ENCODE measurements around the gene SRRM2. TPM values are rescaled to one million over a fixed set of nuclear protein-coding genes. Genes with fewer than 3 reads are reported as not detected.

The SRRM2 gene
- total RNA-seq, 1 donor from 2014 or later: 680 TPM

DNA sequence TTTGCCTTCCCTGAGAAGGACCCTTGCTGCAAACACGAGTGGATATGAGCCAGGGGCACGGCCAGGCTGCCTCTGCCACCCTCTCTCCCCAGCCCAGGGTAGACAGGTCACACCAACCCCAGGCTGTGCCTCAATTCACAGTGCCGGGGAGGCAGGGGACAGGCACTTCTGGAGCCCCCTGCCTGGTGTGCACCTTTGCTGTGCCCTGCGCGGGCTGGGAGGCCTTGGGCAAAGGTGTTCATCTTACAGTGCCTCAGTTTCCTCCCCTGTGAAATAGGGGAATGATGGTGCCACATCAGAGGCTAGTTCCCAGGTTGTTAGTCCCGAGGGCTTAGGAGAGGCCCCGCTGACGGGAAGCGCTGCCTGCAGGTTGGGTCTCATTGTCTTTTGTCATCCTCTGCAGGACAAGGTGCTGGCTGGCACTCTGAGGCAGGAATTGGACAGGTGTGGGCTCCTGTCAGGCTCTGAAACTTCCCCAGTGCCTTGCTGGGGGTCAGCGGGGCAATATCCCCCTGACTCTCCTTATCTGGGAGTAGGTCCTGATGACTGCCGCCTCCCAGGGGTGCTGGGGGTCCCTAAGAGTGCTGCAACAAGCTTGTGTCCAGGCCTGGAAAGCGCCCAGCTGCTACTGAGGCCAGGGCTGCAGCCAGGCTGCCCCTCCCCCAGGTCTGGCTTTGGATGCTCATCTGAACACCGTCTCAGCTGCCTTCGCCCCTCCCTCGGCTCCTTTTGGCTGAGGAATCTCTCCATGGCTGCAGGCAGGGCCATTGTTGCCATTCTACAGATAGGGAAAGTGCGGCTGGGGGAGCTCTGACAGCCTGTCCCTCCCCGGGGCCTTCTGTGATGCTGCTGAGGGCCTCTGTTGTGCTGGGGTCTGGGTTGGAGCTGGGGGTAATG, 67.7 kb downstream of the SRRM2 start:
- H3K4me1 Mint-ChIP-seq: no peaks in the 10 kb centered on the region
- H3K27ac Mint-ChIP-seq: no peak overlapping the region
- H3K9me3 Mint-ChIP-seq: no peaks in the 10 kb centered on the region
- peaks cover 1% of the 10 kb centered on the region for H3K27me3 Mint-ChIP-seq
- intact Hi-C loops (cut with micrococcal nuclease): no loop called here
- no peak for DNase-seq
- no peak overlapping the region for H3K4me3 Mint-ChIP-seq
- H3K36me3 Mint-ChIP-seq (ENCODE audit: low read depth): no peaks in the 10 kb centered on the region

Other genes starting within 250 kb of the SRRM2 start
- 105 and 122 TPM in 2 replicates for gene ATP6V0C, start 238.7 kb upstream of the SRRM2 start, total RNA-seq
- 34.1 and 37.5 TPM in 2 replicates for gene AMDHD2, start 232.3 kb upstream of the SRRM2 start, total RNA-seq
- 0.24 TPM in 1 of 2 replicates, not detected in the other for gene CEMP1, start 221.2 kb upstream of the SRRM2 start, total RNA-seq
- gene PDPK1, start 214.6 kb upstream of the SRRM2 start, total RNA-seq: 50.7 and 51.9 TPM in 2 replicates
- 54.4 and 57.0 TPM in 2 replicates for gene KCTD5, start 70.1 kb upstream of the SRRM2 start, total RNA-seq
- gene PRSS27, start 32.4 kb upstream of the SRRM2 start, total RNA-seq: 1.8 and 2.0 TPM in 2 replicates
- 241 and 259 TPM in 2 replicates for gene ELOB, start 24.6 kb downstream of the SRRM2 start, total RNA-seq
- not detected in 2 replicates for gene PRSS33, start 34.9 kb downstream of the SRRM2 start, total RNA-seq
- gene PRSS41, start 45.8 kb downstream of the SRRM2 start, total RNA-seq: not detected in 2 replicates
- 10.2 and 11.8 TPM in 2 replicates for gene PRSS21, start 64.6 kb downstream of the SRRM2 start, total RNA-seq
- 9.3 and 11.0 TPM in 2 replicates for gene ZG16B, start 77.7 kb downstream of the SRRM2 start, total RNA-seq
- gene PRSS22, start 105.5 kb downstream of the SRRM2 start, total RNA-seq: not detected in 2 replicates
- 21.2 and 22.2 TPM in 2 replicates for gene FLYWCH2, start 130.6 kb downstream of the SRRM2 start, total RNA-seq
- gene FLYWCH1, start 159.3 kb downstream of the SRRM2 start, total RNA-seq: 63.9 and 64.5 TPM in 2 replicates
- gene KREMEN2, start 211.6 kb downstream of the SRRM2 start, total RNA-seq: 0.17 and 0.28 TPM in 2 replicates
- 41.0 and 43.3 TPM in 2 replicates for gene PAQR4, start 216.7 kb downstream of the SRRM2 start, total RNA-seq
- gene PKMYT1, start 227.8 kb downstream of the SRRM2 start, total RNA-seq: 152 TPM in 2 replicates

Measured in activated CD4-positive, alpha-beta T cell treated with anti-CD3 and anti-CD28 coated beads, Interleukin-2, amount 10 ng/mL, durations not matched to agents 24 days and 14 days (primary cell).